ENCODE results near the gene KRT6A. TPM values are rescaled to one million over a fixed set of nuclear protein-coding genes. Genes with fewer than 3 reads are reported as not detected.
"Not testable (repeated sequence)": the region's sequence is repeated elsewhere in the genome, so short reads cannot be mapped to it uniquely, and the experiment has no call there.

Gene KRT6A
- total RNA-seq, 1 experiment from 2014 or later: 1,688 TPM

DNA sequence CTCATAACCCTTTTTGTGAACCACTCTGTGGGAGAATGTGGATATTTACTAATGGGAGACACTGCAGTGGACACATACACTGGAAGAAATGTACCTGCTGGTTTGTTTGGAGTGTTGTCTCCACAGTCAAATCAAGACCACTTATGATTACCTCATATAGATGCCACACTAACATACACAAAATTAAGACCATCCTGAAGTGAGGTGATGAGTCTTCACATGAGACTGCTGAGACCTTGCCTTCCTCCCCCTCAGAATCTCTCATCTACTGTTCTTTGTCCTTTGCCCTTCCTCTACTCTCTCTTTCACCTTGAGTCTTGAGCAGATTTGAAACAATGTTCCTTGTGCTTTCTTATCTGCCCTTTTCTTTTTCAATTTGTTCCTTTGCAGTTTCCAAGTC lies 4.3 kb downstream of the KRT6A start:
- Mint-ChIP-seq H3K4me1 (ENCODE audit: insufficient read depth, unreplicated experiment) (peaks cover 25% of the 10 kb centered on the region), H3K36me3 (ENCODE audit: insufficient read depth, unreplicated experiment) (peaks cover 72% of the 10 kb centered on the region), H3K4me3 (ENCODE audit: unreplicated experiment) (peak overlapping the region; percentile 93), H3K9me3 (ENCODE audit: unreplicated experiment) (no peaks in the 10 kb centered on the region), H3K27me3 (ENCODE audit: insufficient read depth, unreplicated experiment) (no peaks in the 10 kb centered on the region), H3K27ac (ENCODE audit: low read depth, unreplicated experiment) (peak overlapping the region; percentile 52)
- CTCF ChIA-PET: interaction anchor here (0.8 to 3.4 kb wide), 5 partner anchors 19 to 389 kb away, joined by 3 to 19 read pairs (median 4); no protein-coding TSS in a partner anchor
- no TSS peak for BruUV-seq (replicated peaks)
- POLR2A ChIA-PET: interaction anchor here (0.5 to 28.5 kb wide), 3 partner anchors 24 to 284 kb away, joined by 3 to 1235 read pairs (median 3); partner anchors contain the start of gene KRT5
- intact Hi-C loops (cut with micrococcal nuclease): no loop called here
- DNase-seq (ENCODE audit: unreplicated experiment): no peak
- TF ChIP-seq, protein P1, sequence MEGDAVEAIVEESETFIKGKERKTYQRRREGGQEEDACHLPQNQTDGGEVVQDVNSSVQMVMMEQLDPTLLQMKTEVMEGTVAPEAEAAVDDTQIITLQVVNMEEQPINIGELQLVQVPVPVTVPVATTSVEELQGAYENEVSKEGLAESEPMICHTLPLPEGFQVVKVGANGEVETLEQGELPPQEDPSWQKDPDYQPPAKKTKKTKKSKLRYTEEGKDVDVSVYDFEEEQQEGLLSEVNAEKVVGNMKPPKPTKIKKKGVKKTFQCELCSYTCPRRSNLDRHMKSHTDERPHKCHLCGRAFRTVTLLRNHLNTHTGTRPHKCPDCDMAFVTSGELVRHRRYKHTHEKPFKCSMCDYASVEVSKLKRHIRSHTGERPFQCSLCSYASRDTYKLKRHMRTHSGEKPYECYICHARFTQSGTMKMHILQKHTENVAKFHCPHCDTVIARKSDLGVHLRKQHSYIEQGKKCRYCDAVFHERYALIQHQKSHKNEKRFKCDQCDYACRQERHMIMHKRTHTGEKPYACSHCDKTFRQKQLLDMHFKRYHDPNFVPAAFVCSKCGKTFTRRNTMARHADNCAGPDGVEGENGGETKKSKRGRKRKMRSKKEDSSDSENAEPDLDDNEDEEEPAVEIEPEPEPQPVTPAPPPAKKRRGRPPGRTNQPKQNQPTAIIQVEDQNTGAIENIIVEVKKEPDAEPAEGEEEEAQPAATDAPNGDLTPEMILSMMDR (IDR thresholded peaks at IDR 0.05; ENCODE audit: unreplicated experiment): no peak

DNA sequence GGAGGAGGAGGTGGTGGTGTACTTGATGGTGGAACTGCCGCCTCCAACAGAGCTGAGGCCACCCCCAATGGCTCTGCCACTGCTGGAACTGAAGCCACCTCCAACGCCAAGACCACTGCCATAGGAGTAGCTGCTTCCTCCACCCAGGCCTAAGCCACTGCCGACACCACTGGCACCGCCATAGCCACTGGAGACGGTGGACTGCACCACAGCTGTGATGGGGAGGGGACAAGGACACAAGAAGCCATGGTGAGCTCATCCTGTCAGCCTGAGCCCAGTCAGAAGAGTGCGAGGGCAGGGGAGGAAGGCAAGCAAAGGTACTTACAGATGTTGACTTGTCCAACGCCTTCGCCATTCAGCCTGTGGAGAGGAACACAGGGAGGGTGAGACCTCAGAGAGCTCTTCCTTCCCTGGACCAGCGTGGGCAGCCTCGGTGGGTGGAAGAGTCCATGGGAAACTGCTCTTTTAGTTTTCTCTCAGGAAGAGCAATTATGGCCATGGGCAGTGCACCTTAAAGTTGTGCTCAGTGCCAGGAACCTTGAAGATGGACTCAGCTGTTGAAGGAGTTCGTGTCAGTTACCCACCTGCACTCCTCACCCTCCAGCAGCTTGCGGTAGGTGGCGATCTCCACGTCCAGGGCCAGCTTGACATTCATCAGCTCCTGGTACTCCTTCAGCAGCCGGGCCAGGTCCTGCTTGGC lies 5.2 kb downstream of the KRT6A start:
- peaks cover 20% of the 10 kb centered on the region for H3K4me1 Mint-ChIP-seq (ENCODE audit: insufficient read depth, unreplicated experiment)
- CTCF ChIA-PET: interaction anchor here (0.6 to 3.4 kb wide), 7 partner anchors 19 to 390 kb away, joined by 3 to 19 read pairs (median 4); no protein-coding TSS in a partner anchor
- peak overlapping the region; percentile 50 for H3K27ac Mint-ChIP-seq (ENCODE audit: low read depth, unreplicated experiment)
- DNase-seq (ENCODE audit: unreplicated experiment); intact Hi-C loops (cut with micrococcal nuclease); H3K9me3 Mint-ChIP-seq (ENCODE audit: unreplicated experiment); H3K27me3 Mint-ChIP-seq (ENCODE audit: insufficient read depth, unreplicated experiment); BruUV-seq (replicated peaks): not testable (repeated sequence)
- peaks cover 66% of the 10 kb centered on the region for H3K36me3 Mint-ChIP-seq (ENCODE audit: insufficient read depth, unreplicated experiment)
- POLR2A ChIA-PET: interaction anchor here (0.6 to 28.5 kb wide), 8 partner anchors 7 to 418 kb away, joined by 3 to 1235 read pairs (median 4); partner anchors contain the start of genes ATG101, KRT5, KRT6A and KRT6B
- peak overlapping the region; percentile 93 for H3K4me3 Mint-ChIP-seq (ENCODE audit: unreplicated experiment)

DNA sequence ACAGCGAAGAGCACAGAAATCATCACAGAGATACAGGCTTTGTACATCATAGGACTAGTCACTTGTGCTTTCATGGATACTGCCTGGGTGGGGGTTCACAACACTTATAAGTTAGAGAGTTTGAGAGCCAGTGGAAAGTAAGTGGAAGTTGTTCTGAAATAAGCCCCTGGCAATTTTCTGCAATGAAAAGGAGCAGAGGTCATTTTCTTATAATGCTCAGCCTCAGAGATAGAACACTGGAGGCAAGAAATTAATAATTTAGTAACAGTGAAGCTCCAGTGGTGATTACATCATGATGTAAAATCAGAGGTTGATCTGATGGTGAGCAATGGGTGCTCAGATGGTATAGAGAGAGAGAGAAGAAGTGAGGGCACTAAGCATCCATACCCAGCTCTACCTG lies 5.8 kb downstream of the KRT6A start:
- peaks cover 60% of the 10 kb centered on the region for H3K36me3 Mint-ChIP-seq (ENCODE audit: insufficient read depth, unreplicated experiment)
- H3K27ac Mint-ChIP-seq (ENCODE audit: low read depth, unreplicated experiment): peak overlapping the region; percentile 50
- intact Hi-C loops (cut with micrococcal nuclease): no loop called here
- TF ChIP-seq, protein P1 (IDR thresholded peaks at IDR 0.05; ENCODE audit: unreplicated experiment): no peak
- no peaks in the 10 kb centered on the region for H3K27me3 Mint-ChIP-seq (ENCODE audit: insufficient read depth, unreplicated experiment)
- no peak for DNase-seq (ENCODE audit: unreplicated experiment)
- H3K4me1 Mint-ChIP-seq (ENCODE audit: insufficient read depth, unreplicated experiment): peaks cover 20% of the 10 kb centered on the region
- no peaks in the 10 kb centered on the region for H3K9me3 Mint-ChIP-seq (ENCODE audit: unreplicated experiment)
- ChIA-PET CTCF (interaction anchor here (0.7 to 3.4 kb wide), 2 partner anchors 20 to 95 kb away, joined by 4 to 19 read pairs; no protein-coding TSS in a partner anchor), POLR2A (interaction anchor here (0.6 to 28.5 kb wide), 10 partner anchors 8 to 418 kb away, joined by 3 to 1235 read pairs (median 4); partner anchors contain the start of genes ATG101, KRT5, KRT6A and KRT6B)
- BruUV-seq (replicated peaks): TSS peak; percentile 19
- H3K4me3 Mint-ChIP-seq (ENCODE audit: unreplicated experiment): peak overlapping the region; percentile 93

- BruUV-seq (replicated peaks): no TSS peak
- Mint-ChIP-seq H3K36me3 (ENCODE audit: insufficient read depth, unreplicated experiment) (peaks cover 52% of the 10 kb centered on the region), H3K27me3 (ENCODE audit: insufficient read depth, unreplicated experiment) (no peaks in the 10 kb centered on the region), H3K9me3 (ENCODE audit: unreplicated experiment) (no peaks in the 10 kb centered on the region), H3K27ac (ENCODE audit: low read depth, unreplicated experiment) (peak overlapping the region; percentile 50), H3K4me1 (ENCODE audit: insufficient read depth, unreplicated experiment) (peaks cover 19% of the 10 kb centered on the region), H3K4me3 (ENCODE audit: unreplicated experiment) (peak overlapping the region; percentile 21)
- intact Hi-C loops (cut with micrococcal nuclease): no loop called here
- ChIA-PET POLR2A (interaction anchor here (0.6 to 28.5 kb wide), 13 partner anchors 9 to 343 kb away, joined by 3 to 1235 read pairs (median 5); partner anchors contain the start of genes KRT5, KRT6A, KRT6B and KRT6C), CTCF (interaction anchor here (0.6 to 3.4 kb wide), 3 partner anchors 13 to 495 kb away, joined by 3 to 19 read pairs (median 3); no protein-coding TSS in a partner anchor)
- TF ChIP-seq, protein P1 (IDR thresholded peaks at IDR 0.05; ENCODE audit: unreplicated experiment): no peak
- DNase-seq (ENCODE audit: unreplicated experiment): peak; percentile 29
Observed at GRCh38 chr12:52486166-52487105, 6.6 kb downstream of the KRT6A start.
